ENCODE measurements around the gene RASSF4. TPM values are rescaled to one million over a fixed set of nuclear protein-coding genes. Genes with fewer than 3 reads are reported as not detected.
A peak's percentile ranks its signal among the peaks of the same experiment; 100 is the strongest.

The RASSF4 gene
- total RNA-seq, 1 experiment from 2014 or later: 2.8 TPM

- BruUV-seq (replicated peaks): no TSS peak
- peaks cover 3 to 25% of the 10 kb centered on the region in 2 experiments; a peak in 3 of 4 replicates for H3K4me1 ChIP-seq (ENCODE audit: control insufficient read depth in 1 of 2, insufficient read depth in 2 of 2, low read length in 2 of 2)
- H2AFZ ChIP-seq (ENCODE audit: low read depth, low read length, poor library complexity, severe bottlenecking): no peak overlapping the region
- TF ChIP-seq ZFX (IDR thresholded peaks at IDR 0.05) (no peak), POLR2A (IDR thresholded peaks at IDR 0.05; ENCODE audit: borderline replicate concordance, extremely low read depth, insufficient read depth, insufficient read length) (no peak), EZH2phosphoT487 (IDR thresholded peaks at IDR 0.05; ENCODE audit: borderline replicate concordance) (no peak), SIN3A (IDR thresholded peaks at IDR 0.05; ENCODE audit: low read depth) (no peak), REST (IDR thresholded peaks at IDR 0.05; ENCODE audit: low read depth) (no peak), ELF1 (IDR thresholded peaks at IDR 0.05; ENCODE audit: borderline replicate concordance, low read depth) (no peak), TCF7L2 (IDR thresholded peaks at IDR 0.05; ENCODE audit: borderline replicate concordance, extremely low read depth, insufficient read depth, insufficient read length) (no peak)
- TF ChIP-seq, protein P1, sequence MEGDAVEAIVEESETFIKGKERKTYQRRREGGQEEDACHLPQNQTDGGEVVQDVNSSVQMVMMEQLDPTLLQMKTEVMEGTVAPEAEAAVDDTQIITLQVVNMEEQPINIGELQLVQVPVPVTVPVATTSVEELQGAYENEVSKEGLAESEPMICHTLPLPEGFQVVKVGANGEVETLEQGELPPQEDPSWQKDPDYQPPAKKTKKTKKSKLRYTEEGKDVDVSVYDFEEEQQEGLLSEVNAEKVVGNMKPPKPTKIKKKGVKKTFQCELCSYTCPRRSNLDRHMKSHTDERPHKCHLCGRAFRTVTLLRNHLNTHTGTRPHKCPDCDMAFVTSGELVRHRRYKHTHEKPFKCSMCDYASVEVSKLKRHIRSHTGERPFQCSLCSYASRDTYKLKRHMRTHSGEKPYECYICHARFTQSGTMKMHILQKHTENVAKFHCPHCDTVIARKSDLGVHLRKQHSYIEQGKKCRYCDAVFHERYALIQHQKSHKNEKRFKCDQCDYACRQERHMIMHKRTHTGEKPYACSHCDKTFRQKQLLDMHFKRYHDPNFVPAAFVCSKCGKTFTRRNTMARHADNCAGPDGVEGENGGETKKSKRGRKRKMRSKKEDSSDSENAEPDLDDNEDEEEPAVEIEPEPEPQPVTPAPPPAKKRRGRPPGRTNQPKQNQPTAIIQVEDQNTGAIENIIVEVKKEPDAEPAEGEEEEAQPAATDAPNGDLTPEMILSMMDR (IDR thresholded peaks at IDR 0.05 in 2 of 3, conservative IDR thresholded peaks at IDR 0.05 in 1 of 3; ENCODE audit: borderline replicate concordance in 1 of 3, insufficient read depth in 1 of 3, low read depth in 2 of 3, low read length in 2 of 3): peak in 2 of 3 experiments; percentile 37 to 42; a peak in 4 of 6 replicates
- no peaks in the 10 kb centered on the region for H3K9me2 ChIP-seq (ENCODE audit: insufficient read depth)
- ChIA-PET RAD21 (ENCODE audit: low non-redundant PET in 1 of 2, low total read pairs in 2 of 2, uncharacterized antibody in 2 of 2, unreplicated experiment in 2 of 2) (no interaction called here), POLR2A (interaction anchor here (3.2 kb wide), 1 partner anchor 15 kb away, joined by 11 read pairs; the partner anchor contains the start of gene DEPP1), CTCF (interaction anchor here (1.0 kb wide), 1 partner anchor 13 kb away, joined by 3 read pairs; no protein-coding TSS in a partner anchor)
- DNase-seq (ENCODE audit: low read depth, low spot score): no peak
- no peaks in the 10 kb centered on the region for H3K27me3 ChIP-seq (ENCODE audit: insufficient read depth, low read length)
- intact Hi-C loops (cut with micrococcal nuclease): no loop called here
- no peaks in the 10 kb centered on the region for H3K9me3 ChIP-seq (ENCODE audit: control insufficient read depth in 1 of 2, insufficient read depth in 1 of 2, low read depth in 1 of 2, low read length in 2 of 2)
- no peaks in the 10 kb centered on the region for H3K79me2 ChIP-seq (ENCODE audit: insufficient read depth, low read length)
- no peaks in the 10 kb centered on the region for H4K20me1 ChIP-seq (ENCODE audit: insufficient read depth)
- no peak overlapping the region for H3K9ac ChIP-seq (ENCODE audit: low read length)
- H3K27ac ChIP-seq (ENCODE audit: low read depth, low read length): no peak overlapping the region
- ATAC-seq: no peak
- no peak overlapping the region for H3K4me2 ChIP-seq (ENCODE audit: low read length)
- H3K4me3 ChIP-seq (replicated peaks in 1 of 2; ENCODE audit: low read depth in 1 of 2, low read length in 2 of 2): no peak overlapping the region
- H3K36me3 ChIP-seq (ENCODE audit: control insufficient read depth in 1 of 2, insufficient read depth in 2 of 2, low read length in 2 of 2): no peaks in the 10 kb centered on the region
Measured at GRCh38 chr10:44962870-44963738, 3.5 kb downstream of the RASSF4 start.
